OCI-LY7 (cell line): ENCODE data around the gene CNDP1. TPM values are rescaled to one million over a fixed set of nuclear protein-coding genes. Genes with fewer than 3 reads are reported as not detected.

Source experiments
- BruUV-seq: library from RNA; stranded (reverse); fragments of 400-500 nt; replicated peaks from 2 replicates; lab custom pipeline; 2021; lab: Mats Ljungman, UMichigan
- CTCF ChIA-PET: fragments of 300-600 bp; sonication (Branson Sonifier 250); formaldehyde crosslinking; loops from one replicate; lab custom pipeline; 2022; ENCODE audit warnings: antibody characterized with exemption; ENCODE audit not compliant: unreplicated experiment; lab: Charles Lee
- POLR2A ChIA-PET: fragments of 300-600 bp; sonication (Branson Sonifier 250); formaldehyde crosslinking; loops from one replicate; lab custom pipeline; 2022; ENCODE audit warnings: antibody characterized with exemption; lab: Charles Lee
- DNase-seq: peaks from one replicate; pipeline ENCODE4 v3.0.0-alpha.2; 2015; ENCODE audit warnings: low spot score
- H2AFZ ChIP-seq: fragments of 200-600 bp; sonication (generic), shearing (Covaris generic); 2 replicates; pipeline ENCODE4 v1.6.1; 2014; ENCODE audit warnings: mild to moderate bottlenecking, antibody characterized with exemption, low read length, moderate library complexity
- H3K27ac ChIP-seq: fragments of 200-600 bp; sonication (generic); 2 replicates; pipeline ENCODE4 v1.5.1; 2014; ENCODE audit warnings: mixed run types, low read depth, mild to moderate bottlenecking, moderate library complexity, low read length, inconsistent platforms; ENCODE audit not compliant: poor library complexity, severe bottlenecking
- H3K36me3 ChIP-seq: fragments of 200-600 bp; sonication (generic); 2 replicates; pipeline ENCODE4 v1.6.1; 2014; ENCODE audit warnings: mild to moderate bottlenecking, antibody characterized with exemption, low read length, moderate library complexity, mixed read lengths; ENCODE audit not compliant: insufficient read depth
- H3K4me1 ChIP-seq: fragments of 200-600 bp; sonication (generic); 2 replicates; pipeline ENCODE4 v1.5.1; 2014; ENCODE audit warnings: mild to moderate bottlenecking, low read length; ENCODE audit not compliant: insufficient read depth, poor library complexity, severe bottlenecking
- H3K4me2 ChIP-seq: fragments of 200-600 bp; sonication (generic); 2 replicates; pipeline ENCODE4 v1.6.1; 2014; ENCODE audit warnings: mild to moderate bottlenecking, low read length
- H3K4me3 ChIP-seq: fragments of 200-600 bp; sonication (generic); 2 replicates; pipeline ENCODE4 v1.5.1; 2014; ENCODE audit warnings: mild to moderate bottlenecking, low read depth, low read length; ENCODE audit not compliant: poor library complexity, severe bottlenecking
- H3K79me2 ChIP-seq: fragments of 200-600 bp; sonication (generic); 2 replicates; pipeline ENCODE4 v1.6.1; 2016; ENCODE audit warnings: low read depth, mild to moderate bottlenecking, low read length, moderate library complexity, mixed read lengths; ENCODE audit not compliant: insufficient read depth
- H3K9me2 ChIP-seq: fragments of 200-600 bp; sonication (generic); 2 replicates; pipeline ENCODE4 v1.6.1; 2016; ENCODE audit warnings: mild to moderate bottlenecking, low read length, mixed read lengths; ENCODE audit not compliant: insufficient read depth
- H3K9me3 ChIP-seq: fragments of 200-600 bp; sonication (generic); 2 replicates; pipeline ENCODE4 v1.6.1; 2014; ENCODE audit warnings: mild to moderate bottlenecking, mixed run types, low read length, mixed read lengths
- H4K20me1 ChIP-seq: fragments of 200-600 bp; sonication (generic); 2 replicates; pipeline ENCODE4 v1.6.1; 2014; ENCODE audit warnings: mild to moderate bottlenecking, antibody characterized with exemption, low read length, moderate library complexity, mixed read lengths; ENCODE audit not compliant: insufficient read depth
- EZH2phosphoT487 ChIP-seq: fragments of 200-600 bp; sonication (generic); IDR thresholded peaks from 2 replicates; pipeline ENCODE4 v1.6.1; 2018; ENCODE audit warnings: low read depth, borderline replicate concordance, mild to moderate bottlenecking, mixed run types, antibody characterized with exemption, low read length, moderate library complexity, mixed read lengths
- intact Hi-C: fragments of 100-400 bp; cut with micrococcal nuclease; formaldehyde crosslinking; loops from one replicate; pipeline ENCODE4 v1.10.0; 2022; ENCODE audit not compliant: unreplicated experiment
- total RNA-seq, 2 experiments: library from RNA; depleted of rRNA in 1 of 2; stranded (reverse); fragments of >200 nt in 1 of 2; shearing (Covaris generic) in 1 of 2; gene quantifications; 2 replicates each; pipeline ENCODE4 v1.2.3, GENCODE V29; 2014 to 2022
- TF ChIP-seq, protein P1 (sequence below): fragments of 200-600 bp; sonication (generic); conservative IDR thresholded peaks from 2 replicates; pipeline ENCODE4 v1.5.1; 2014; ENCODE audit warnings: mild to moderate bottlenecking, antibody characterized with exemption, low read length, moderate library complexity, mixed read lengths

The CNDP1 gene
- total RNA-seq, 2 experiments from 2014 or later: not detected

GRCh38 chr18:74521068-74521725 is 13.1 kb upstream of the CNDP1 start:
- CTCF ChIA-PET: no interaction called here
- Histone ChIP-seq H3K9me2 (no peaks in the 10 kb centered on the region), H3K4me3 (no peak overlapping the region), H3K4me1 (no peaks in the 10 kb centered on the region), H2AFZ (no peak overlapping the region), H3K9me3 (no peaks in the 10 kb centered on the region), H4K20me1 (no peaks in the 10 kb centered on the region), H3K79me2 (no peaks in the 10 kb centered on the region), H3K36me3 (peaks cover 23% of the 10 kb centered on the region; the same call in 1 of the 2 replicates), H3K27ac (no peak overlapping the region), H3K4me2 (no peak overlapping the region)
- POLR2A ChIA-PET: no interaction called here
- BruUV-seq: no TSS peak
- no peak for DNase-seq
- intact Hi-C loops: no loop called here
- TF ChIP-seq, protein P1, sequence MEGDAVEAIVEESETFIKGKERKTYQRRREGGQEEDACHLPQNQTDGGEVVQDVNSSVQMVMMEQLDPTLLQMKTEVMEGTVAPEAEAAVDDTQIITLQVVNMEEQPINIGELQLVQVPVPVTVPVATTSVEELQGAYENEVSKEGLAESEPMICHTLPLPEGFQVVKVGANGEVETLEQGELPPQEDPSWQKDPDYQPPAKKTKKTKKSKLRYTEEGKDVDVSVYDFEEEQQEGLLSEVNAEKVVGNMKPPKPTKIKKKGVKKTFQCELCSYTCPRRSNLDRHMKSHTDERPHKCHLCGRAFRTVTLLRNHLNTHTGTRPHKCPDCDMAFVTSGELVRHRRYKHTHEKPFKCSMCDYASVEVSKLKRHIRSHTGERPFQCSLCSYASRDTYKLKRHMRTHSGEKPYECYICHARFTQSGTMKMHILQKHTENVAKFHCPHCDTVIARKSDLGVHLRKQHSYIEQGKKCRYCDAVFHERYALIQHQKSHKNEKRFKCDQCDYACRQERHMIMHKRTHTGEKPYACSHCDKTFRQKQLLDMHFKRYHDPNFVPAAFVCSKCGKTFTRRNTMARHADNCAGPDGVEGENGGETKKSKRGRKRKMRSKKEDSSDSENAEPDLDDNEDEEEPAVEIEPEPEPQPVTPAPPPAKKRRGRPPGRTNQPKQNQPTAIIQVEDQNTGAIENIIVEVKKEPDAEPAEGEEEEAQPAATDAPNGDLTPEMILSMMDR: no peak
- TF ChIP-seq EZH2phosphoT487: no peak

- no peak overlapping the region for H3K4me2 ChIP-seq
- BruUV-seq: no TSS peak
- H4K20me1 ChIP-seq: no peaks in the 10 kb centered on the region
- H3K9me2 ChIP-seq: no peaks in the 10 kb centered on the region
- no peaks in the 10 kb centered on the region for H3K9me3 ChIP-seq
- TF ChIP-seq, protein P1: no peak
- TF ChIP-seq EZH2phosphoT487: no peak
- H3K4me3 ChIP-seq: no peak overlapping the region
- no peaks in the 10 kb centered on the region for H3K4me1 ChIP-seq
- no peaks in the 10 kb centered on the region for H3K79me2 ChIP-seq
- POLR2A ChIA-PET: interaction anchor here (1.1 kb wide), 1 partner anchor 27 kb away, joined by 3 read pairs; the partner anchor contains the start of gene CNDP2
- CTCF ChIA-PET: no interaction called here
- no peak overlapping the region for H2AFZ ChIP-seq
- H3K27ac ChIP-seq: no peak overlapping the region
- no peak for DNase-seq
- H3K36me3 ChIP-seq: peaks cover 18% of the 10 kb centered on the region; the same call in 1 of the 2 replicates
- intact Hi-C loops: no loop called here
Measured at GRCh38 chr18:74522635-74523548, 11.4 kb upstream of the CNDP1 start.
